T-helper 2 cell treated with Interferon-gamma antibody and Interleukin-4, amounts not matched to agents 5 μg/mL and 100 μg/mL, for 36 hours (primary cell): ENCODE measurements around the gene RUSC1.
"Not testable (repeated sequence)": the region's sequence is repeated elsewhere in the genome, so short reads cannot be mapped to it uniquely, and the experiment has no call there.

ENCODE experiments used
- DNase-seq: peaks from one replicate; pipeline ENCODE4 v3.0.0; 2021; ENCODE audit warnings: low spot score
- H3K27ac Mint-ChIP-seq: one replicate; pipeline ENCODE4 v1.8.0; 2021; ENCODE audit warnings: mild to moderate bottlenecking, mixed read lengths
- H3K27me3 Mint-ChIP-seq: one replicate; pipeline ENCODE4 v1.8.0; 2021; ENCODE audit warnings: low read depth, mixed read lengths
- H3K36me3 Mint-ChIP-seq: one replicate; pipeline ENCODE4 v1.8.0; 2021; ENCODE audit warnings: low read depth, mixed read lengths
- H3K4me1 Mint-ChIP-seq: one replicate; pipeline ENCODE4 v1.8.0; 2021; ENCODE audit warnings: low read depth, mixed read lengths
- H3K4me3 Mint-ChIP-seq: one replicate; pipeline ENCODE4 v1.8.0; 2022; ENCODE audit warnings: mild to moderate bottlenecking, moderate library complexity, mixed read lengths
- H3K9me3 Mint-ChIP-seq: one replicate; pipeline ENCODE4 v1.8.0; 2021; ENCODE audit warnings: mixed read lengths

The RUSC1 gene

DNA sequence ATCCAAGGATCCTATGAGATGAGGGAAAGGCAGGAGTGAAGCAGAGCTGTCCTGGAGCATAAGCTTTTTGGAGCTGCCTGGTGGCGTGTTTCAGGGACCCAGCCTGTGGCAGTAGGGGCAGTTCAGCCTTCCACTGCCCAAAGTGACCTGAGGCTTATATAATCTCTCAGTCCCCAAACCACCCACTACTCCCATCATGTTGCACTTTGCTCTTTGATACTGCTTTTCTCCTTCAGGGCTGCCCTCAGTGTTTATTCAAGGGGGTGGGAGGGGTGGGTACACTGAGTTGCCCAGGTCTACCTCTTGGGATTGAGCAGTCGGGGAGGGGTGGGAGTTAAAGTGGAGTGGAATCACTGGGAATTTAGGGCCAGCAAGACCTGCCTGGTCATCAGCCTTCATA, 34.1 kb upstream of the RUSC1 start:
- Mint-ChIP-seq H3K27me3 (peaks cover 3% of the 10 kb centered on the region), H3K27ac (no peak overlapping the region), H3K36me3 (no peaks in the 10 kb centered on the region), H3K4me1 (no peaks in the 10 kb centered on the region), H3K4me3 (no peak overlapping the region), H3K9me3 (no peaks in the 10 kb centered on the region)
- DNase-seq, result no peak

DNA sequence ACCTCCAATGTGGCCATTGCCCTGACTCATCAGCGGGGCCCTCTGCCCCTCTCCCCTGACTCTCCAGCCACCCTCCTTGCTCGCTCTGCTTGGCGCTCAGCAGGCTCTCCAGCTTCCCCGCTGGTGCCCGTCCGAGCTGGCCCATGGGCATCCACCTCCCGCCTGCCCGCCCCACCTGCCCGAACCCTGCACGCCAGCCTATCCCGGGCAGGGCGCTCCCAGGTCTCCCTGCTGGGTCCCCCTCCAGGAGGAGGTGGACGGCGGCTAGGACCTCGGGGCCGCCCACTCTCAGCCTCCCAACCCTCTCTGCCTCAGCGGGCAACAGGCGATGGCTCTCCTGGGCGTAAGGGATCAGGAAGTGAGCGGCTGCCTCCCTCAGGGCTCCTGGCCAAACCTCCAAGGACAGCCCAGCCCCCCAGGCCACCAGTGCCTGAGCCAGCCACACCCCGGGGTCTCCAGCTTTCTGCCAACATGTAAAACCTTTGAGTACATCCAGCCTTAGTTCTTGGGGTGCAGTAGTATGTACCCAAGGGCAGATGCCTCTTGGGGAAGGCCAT, 32.6 kb upstream of the RUSC1 start:
- H3K9me3 Mint-ChIP-seq, result no peaks in the 10 kb centered on the region
- H3K4me1 Mint-ChIP-seq, result no peaks in the 10 kb centered on the region
- H3K27ac Mint-ChIP-seq, result no peak overlapping the region
- no peak overlapping the region for H3K4me3 Mint-ChIP-seq
- H3K36me3 Mint-ChIP-seq, result no peaks in the 10 kb centered on the region
- H3K27me3 Mint-ChIP-seq, result peaks cover 6% of the 10 kb centered on the region
- no peak for DNase-seq

DNA sequence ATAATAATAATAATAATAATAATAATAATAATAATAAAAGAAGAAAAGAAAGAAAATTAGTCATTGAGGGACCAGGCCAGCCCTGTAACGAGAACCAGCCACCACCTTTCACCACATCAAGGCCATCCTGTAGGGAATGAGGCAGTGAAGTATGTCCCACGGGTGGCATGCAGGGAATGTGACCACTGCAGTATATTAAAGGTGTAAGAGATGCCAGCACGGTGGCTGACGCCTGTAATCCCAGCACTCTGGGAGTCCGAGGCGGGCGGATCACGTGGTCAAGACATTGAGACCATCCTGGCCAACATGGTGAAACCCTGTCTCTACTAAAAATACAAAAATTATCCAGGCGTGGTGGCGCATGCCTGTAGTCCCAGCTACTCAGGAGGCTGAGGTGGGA, 29.7 kb upstream of the RUSC1 start:
- H3K4me1 Mint-ChIP-seq, DNase-seq, H3K4me3 Mint-ChIP-seq, H3K27ac Mint-ChIP-seq, H3K9me3 Mint-ChIP-seq, H3K36me3 Mint-ChIP-seq: not testable (repeated sequence)
- peaks cover 29% of the 10 kb centered on the region for H3K27me3 Mint-ChIP-seq

DNA sequence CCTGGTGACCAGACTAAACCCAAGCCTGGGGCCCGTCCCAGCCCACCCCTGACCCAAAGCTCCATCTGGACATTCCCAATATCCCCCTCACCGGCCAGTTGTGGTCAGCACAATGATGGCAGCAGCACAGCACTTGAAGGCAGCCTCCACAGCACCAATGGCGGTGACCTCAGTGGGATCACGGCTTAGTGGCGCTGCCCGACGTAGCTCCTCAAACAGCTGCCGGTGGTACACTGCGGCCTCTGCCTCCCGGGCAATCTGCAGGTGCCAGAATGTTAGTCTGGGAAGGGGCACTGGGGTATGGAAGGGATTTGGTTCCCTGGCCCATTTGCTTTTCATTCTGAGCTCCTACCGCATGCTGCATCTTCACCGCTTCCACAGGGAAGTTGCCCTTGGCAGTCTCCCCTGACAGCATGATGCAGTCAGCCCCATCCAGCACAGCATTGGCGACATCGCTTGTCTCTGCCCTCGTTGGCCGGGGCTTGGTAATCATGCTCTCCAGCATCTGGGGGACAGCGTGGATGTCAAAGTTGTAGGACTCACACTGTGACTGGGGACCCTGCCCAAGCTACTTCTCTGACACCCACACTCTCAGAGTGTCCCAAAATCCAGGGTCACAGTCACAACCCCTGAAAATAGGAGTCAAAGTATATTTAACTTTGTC, 27.5 kb upstream of the RUSC1 start:
- DNase-seq, result no peak
- H3K27me3 Mint-ChIP-seq, result peaks cover 47% of the 10 kb centered on the region
- peaks cover 9% of the 10 kb centered on the region for H3K4me1 Mint-ChIP-seq
- H3K4me3 Mint-ChIP-seq, result no peak overlapping the region
- no peaks in the 10 kb centered on the region for H3K36me3 Mint-ChIP-seq
- no peaks in the 10 kb centered on the region for H3K9me3 Mint-ChIP-seq
- no peak overlapping the region for H3K27ac Mint-ChIP-seq

DNA sequence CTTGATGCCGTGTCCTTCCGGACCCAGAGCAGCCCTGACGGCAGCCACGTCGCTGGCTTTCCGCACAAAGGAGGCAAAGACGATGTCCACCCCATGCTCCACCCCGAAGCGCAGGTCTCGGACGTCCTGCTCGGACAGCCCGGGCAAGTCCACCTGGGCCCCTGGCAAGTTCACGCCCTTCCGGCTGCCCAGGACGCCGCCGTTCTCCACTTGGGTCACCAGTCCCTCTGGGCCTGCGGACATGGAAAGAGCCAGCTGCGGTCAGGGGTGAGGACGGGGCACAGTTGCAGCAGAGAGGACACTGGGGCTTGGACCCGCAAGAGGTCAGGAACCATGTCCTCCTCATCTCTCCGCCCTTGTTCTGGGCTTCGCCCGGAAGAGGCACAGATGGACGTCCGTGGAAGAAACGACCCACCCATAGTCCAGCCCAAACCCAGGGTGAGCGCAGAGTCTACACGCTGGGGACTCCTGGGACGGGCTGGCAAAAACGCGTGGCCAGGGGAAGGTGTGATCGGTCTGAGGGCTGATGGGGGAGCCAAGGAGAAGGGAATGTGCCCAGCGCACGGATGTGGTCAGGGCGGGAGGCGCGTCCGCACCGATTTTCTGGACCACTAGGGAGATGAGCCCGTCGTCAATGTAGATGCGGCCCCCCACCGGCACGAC, 26.0 kb upstream of the RUSC1 start:
- Mint-ChIP-seq H3K4me1 (peaks cover 11% of the 10 kb centered on the region), H3K36me3 (no peaks in the 10 kb centered on the region), H3K4me3 (peak overlapping the region; percentile 66), H3K27me3 (peaks cover 47% of the 10 kb centered on the region), H3K27ac (no peak overlapping the region), H3K9me3 (no peaks in the 10 kb centered on the region)
- DNase-seq, result no peak

DNA sequence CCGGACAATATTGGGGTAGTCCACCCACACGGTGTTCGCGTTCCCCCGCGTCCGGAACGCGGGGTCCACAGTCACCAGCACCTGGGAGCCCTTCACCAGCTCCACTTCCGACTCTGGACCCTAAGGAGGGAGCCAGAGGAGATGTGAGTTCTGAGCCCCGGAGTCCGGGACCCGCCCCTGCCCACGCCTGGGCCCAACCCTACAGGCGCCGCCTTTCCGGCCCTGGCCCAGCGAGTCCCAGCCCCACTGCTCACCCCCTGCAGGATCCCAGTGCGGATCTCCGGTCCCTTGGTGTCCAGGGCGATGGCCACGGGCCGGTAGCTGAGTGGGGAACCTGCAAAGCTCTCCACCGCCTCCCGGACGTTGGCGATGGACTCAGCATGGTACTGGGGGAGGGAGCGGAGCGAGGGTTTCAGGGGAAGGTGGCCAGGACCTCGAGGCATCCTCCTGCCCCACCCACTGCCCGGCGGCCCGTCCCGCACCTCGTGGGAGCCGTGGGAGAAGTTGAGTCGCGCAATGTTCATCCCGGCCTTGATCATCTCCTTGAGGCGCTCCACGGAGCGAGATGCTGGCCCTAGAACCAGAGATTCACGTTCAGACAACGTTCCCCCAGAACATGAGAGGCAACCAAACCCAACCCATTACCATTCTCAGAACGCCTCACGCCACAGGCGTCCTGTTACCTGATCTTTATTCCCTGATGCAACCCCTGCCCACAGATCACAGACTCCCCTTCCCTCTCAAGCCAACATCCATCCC, 25.3 kb upstream of the RUSC1 start:
- Mint-ChIP-seq H3K27ac (no peak overlapping the region), H3K4me3 (no peak overlapping the region), H3K4me1 (peaks cover 11% of the 10 kb centered on the region), H3K36me3 (no peaks in the 10 kb centered on the region), H3K9me3 (no peaks in the 10 kb centered on the region), H3K27me3 (peaks cover 44% of the 10 kb centered on the region)
- DNase-seq, result no peak

DNA sequence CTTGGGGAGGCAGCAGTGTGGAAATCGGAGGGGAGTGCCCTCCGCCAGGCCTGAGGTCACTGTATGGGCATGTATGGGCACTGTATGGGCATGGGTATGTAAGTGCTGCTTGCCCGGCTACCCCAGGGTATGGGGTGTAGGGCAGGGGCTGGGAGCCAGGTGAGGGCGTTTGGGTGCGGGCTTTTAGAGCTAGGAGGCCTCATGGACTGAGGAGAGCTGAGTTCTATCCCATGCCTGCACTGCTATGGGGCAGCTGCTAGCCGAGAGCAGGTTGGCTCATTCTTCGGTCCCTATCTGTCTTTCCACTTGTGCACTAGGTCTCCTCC, 24.8 kb upstream of the RUSC1 start:
- no peak for DNase-seq
- H3K27ac Mint-ChIP-seq, result no peak overlapping the region
- no peaks in the 10 kb centered on the region for H3K9me3 Mint-ChIP-seq
- no peaks in the 10 kb centered on the region for H3K36me3 Mint-ChIP-seq
- peaks cover 11% of the 10 kb centered on the region for H3K4me1 Mint-ChIP-seq
- no peak overlapping the region for H3K4me3 Mint-ChIP-seq
- H3K27me3 Mint-ChIP-seq, result peaks cover 44% of the 10 kb centered on the region

DNA sequence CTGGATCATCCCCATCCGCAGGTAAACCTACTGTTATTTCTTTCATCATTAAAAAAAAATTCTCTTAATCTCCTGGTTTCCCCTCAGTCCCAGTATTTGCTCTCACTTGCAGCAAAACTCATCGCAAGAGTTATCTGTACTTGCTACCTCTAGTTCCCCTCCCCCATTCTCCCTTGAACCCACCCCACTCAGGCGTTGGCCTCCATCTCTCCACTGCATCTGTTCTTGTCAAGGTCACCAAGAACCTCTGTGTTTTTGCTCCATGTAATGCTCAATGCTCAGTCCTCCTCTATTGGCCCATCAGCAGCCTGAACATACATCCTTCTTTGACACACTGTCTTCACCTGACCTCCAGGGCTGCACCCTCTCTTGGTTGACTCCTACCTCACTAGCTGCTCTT, 24.0 kb upstream of the RUSC1 start:
- Mint-ChIP-seq H3K4me1 (peaks cover 11% of the 10 kb centered on the region), H3K27me3 (peaks cover 44% of the 10 kb centered on the region), H3K9me3 (no peaks in the 10 kb centered on the region), H3K36me3 (no peaks in the 10 kb centered on the region), H3K4me3 (no peak overlapping the region), H3K27ac (no peak overlapping the region)
- DNase-seq, result no peak

DNA sequence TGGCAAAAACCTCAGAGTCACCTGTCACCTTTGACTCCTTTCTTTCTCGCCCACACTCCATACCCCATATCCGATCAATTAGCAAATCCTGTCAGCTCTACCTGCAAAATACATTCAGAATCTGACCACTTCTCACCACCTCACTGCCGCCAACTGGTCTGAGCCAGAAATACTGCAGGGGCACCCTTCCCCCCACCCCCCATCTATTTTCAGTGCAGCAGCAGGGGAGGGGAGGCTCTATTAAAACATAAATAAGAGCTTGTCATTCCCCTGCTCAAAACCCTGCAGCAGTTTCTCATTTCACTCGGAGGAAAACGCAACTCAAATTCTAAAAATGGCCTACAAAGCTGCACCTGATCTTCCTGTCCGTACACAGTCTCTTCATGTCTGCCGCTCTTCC, 23.3 kb upstream of the RUSC1 start:
- Mint-ChIP-seq H3K9me3 (no peaks in the 10 kb centered on the region), H3K4me3 (no peak overlapping the region), H3K27me3 (peaks cover 41% of the 10 kb centered on the region), H3K4me1 (peaks cover 11% of the 10 kb centered on the region), H3K27ac (no peak overlapping the region), H3K36me3 (no peaks in the 10 kb centered on the region)
- no peak for DNase-seq

DNA sequence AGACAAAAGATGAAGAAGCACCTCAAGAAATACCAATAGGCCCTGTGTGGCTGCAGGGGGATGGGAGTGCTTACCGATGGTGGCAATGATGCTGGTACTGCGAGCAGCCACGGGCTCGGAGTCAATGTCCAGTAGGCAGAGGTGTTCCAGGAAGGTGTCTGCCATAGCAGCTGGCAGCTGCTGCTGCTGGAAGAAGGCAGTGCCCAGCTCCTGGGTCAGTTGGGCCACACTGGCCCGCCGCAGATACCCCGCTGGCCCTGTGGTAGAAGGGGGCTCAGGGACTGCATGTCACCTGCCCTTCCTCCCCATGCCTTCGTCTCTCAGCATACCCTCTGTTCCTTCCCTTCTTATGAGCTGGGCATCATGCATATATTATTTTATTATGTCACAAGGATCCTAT, 20.7 kb upstream of the RUSC1 start:
- H3K4me3 Mint-ChIP-seq, result no peak overlapping the region
- H3K36me3 Mint-ChIP-seq, result no peaks in the 10 kb centered on the region
- no peaks in the 10 kb centered on the region for H3K9me3 Mint-ChIP-seq
- no peak for DNase-seq
- H3K4me1 Mint-ChIP-seq, result peaks cover 7% of the 10 kb centered on the region
- no peak overlapping the region for H3K27ac Mint-ChIP-seq
- peaks cover 25% of the 10 kb centered on the region for H3K27me3 Mint-ChIP-seq

DNA sequence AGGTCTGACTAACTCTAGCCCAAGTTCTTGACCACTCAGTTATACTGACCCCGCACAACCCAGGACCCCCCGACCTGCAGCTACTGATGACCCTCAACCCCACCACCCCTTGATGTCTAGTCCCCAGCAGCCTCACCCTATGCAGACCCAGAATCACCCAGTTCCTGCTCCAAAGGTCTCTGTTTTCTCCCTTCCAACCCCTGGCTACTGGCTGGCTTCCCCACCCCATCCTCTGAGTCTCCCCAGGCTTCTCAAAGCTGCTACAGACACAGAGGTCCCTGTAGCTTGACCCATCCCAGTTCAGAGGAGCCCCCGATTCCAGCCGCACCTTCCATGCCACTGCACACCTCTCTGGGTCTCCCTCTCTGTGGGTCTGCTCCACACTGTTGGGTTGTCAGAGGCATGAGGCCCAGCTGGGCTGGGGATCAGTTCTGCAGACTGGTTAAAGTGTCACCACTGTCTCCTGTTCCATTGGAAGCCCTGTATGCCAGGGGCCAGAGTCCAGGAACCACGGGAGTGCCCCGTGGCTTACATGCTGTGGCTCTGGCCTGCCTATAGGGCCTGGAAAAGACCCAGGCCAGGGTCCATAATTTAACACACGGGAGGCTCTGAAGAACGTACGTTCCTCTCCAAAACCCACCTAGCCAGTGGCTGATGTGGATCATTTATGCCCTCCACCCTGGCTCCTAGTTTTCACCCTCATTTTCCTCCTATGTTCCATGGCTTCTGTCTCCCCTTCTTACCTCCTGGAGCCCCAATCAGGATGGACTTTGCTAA, 20.0 kb upstream of the RUSC1 start:
- H3K27ac Mint-ChIP-seq, result no peak overlapping the region
- H3K9me3 Mint-ChIP-seq, result no peaks in the 10 kb centered on the region
- no peak for DNase-seq
- H3K27me3 Mint-ChIP-seq, result peaks cover 21% of the 10 kb centered on the region
- peaks cover 5% of the 10 kb centered on the region for H3K4me1 Mint-ChIP-seq
- no peak overlapping the region for H3K4me3 Mint-ChIP-seq
- H3K36me3 Mint-ChIP-seq, result no peaks in the 10 kb centered on the region

DNA sequence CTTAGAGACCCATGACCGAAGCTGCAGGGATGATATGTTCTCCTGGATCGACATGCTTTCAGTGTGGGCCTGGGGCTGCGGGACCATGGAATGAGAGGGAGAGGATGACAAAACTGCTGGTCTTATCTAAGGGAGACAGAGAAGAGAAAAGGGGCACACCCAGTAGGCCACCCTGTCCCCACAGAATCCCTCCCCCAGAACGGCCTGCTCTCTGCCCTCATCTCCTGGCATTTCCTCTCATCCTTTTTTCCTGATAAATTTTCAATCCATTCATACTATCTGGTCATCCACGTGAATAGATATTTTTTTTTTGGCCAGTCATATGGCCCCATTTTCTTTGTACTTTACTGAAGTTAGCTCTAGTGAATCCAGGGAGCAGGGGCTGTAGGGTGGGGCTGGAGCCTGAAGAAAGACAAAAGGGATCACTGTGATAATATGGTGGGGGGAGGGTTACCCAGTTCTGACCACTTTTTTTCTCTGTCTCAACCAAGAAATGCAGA, 19.3 kb upstream of the RUSC1 start, which contains the start of gene PKLR:
Gene PKLR (minus strand): TSS at position 97 of the 500 bp plus-strand sequence. CDS start 43 bp downstream, at position 54.
- no peak within 1 kb of the TSS for H3K27ac Mint-ChIP-seq
- DNase-seq, result no peak

DNA sequence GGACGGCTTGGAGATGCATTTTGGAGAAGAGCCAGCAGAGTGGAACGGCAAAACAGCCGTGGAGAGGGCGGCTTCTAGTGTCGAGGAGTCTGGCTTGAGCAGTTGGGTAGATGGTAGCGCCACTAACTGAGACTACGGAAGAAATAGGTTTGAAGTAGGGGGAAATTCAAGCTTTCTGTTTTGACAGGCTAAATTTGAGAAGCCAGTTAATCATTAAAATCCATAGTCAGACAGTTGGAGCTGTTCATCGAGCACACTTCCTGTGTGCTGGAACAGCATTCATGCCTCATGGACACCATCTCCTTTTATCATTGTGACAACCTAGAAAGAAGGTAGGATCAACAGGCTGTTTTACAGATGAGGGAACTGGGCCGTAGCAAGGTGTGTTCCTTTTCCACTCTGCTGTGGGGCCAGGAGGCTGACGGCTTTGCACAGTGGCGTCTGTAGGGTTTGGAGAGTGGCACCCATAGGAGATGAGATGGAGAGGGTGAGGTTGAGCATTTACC, 16.1 kb upstream of the RUSC1 start:
- peaks cover 6% of the 10 kb centered on the region for H3K36me3 Mint-ChIP-seq
- H3K4me1 Mint-ChIP-seq, result no peaks in the 10 kb centered on the region
- no peak for DNase-seq
- H3K27ac Mint-ChIP-seq, result peak overlapping the region; percentile 22
- no peak overlapping the region for H3K4me3 Mint-ChIP-seq
- no peaks in the 10 kb centered on the region for H3K27me3 Mint-ChIP-seq
- no peaks in the 10 kb centered on the region for H3K9me3 Mint-ChIP-seq

More for the DNA sequence above, 19.3 kb upstream of the RUSC1 start, which contains the start of gene PKLR:
- Mint-ChIP-seq H3K27me3 (peaks cover 15% of the 10 kb centered on the region), H3K36me3 (no peaks in the 10 kb centered on the region), H3K4me1 (peaks cover 5% of the 10 kb centered on the region), H3K4me3 (no peak within 1 kb of the TSS), H3K9me3 (no peaks in the 10 kb centered on the region)
